Activated T-helper 2 cell treated with anti-CD3 and anti-CD28 coated beads, Interferon-gamma antibody, Interleukin-2, Interleukin-4, amounts not matched to agents 10 μg/mL and 5 μg/mL and 100 μg/mL, durations not matched to agents 14 hours and 24 hours and 36 hours (primary cell): ENCODE measurements around the gene FAM90A26. TPM values are rescaled to one million over a fixed set of nuclear protein-coding genes. Genes with fewer than 3 reads are reported as not detected.
"Not testable (repeated sequence)": the region's sequence is repeated elsewhere in the genome, so short reads cannot be mapped to it uniquely, and the experiment has no call there.

Experiments used
- DNase-seq: peaks from one replicate; pipeline ENCODE4 v3.0.0; 2021; ENCODE audit warnings: low spot score
- H3K27ac Mint-ChIP-seq: one replicate; pipeline ENCODE4 v1.8.0; 2021; ENCODE audit warnings: mixed read lengths
- H3K27me3 Mint-ChIP-seq: one replicate; pipeline ENCODE4 v1.8.0; 2021; ENCODE audit warnings: low read depth, mixed read lengths
- H3K36me3 Mint-ChIP-seq: one replicate; pipeline ENCODE4 v1.8.0; 2021; ENCODE audit warnings: low read depth, mixed read lengths
- H3K4me1 Mint-ChIP-seq: one replicate; pipeline ENCODE4 v1.8.0; 2021; ENCODE audit warnings: low read depth, mixed read lengths
- H3K4me3 Mint-ChIP-seq: one replicate; pipeline ENCODE4 v1.8.0; 2021; ENCODE audit warnings: low read depth, mild to moderate bottlenecking, moderate library complexity, mixed read lengths
- H3K9me3 Mint-ChIP-seq: one replicate; pipeline ENCODE4 v1.8.0; 2021; ENCODE audit warnings: mixed read lengths
- intact Hi-C: fragments of 100-400 bp; cut with micrococcal nuclease; formaldehyde crosslinking; loops from one replicate; pipeline ENCODE4 v1.15.1; 2023
- total RNA-seq: library from RNA; stranded (reverse); gene quantifications from 2 replicates; pipeline ENCODE4 v1.2.3, GENCODE V29; 2022

Gene FAM90A26, protein sequence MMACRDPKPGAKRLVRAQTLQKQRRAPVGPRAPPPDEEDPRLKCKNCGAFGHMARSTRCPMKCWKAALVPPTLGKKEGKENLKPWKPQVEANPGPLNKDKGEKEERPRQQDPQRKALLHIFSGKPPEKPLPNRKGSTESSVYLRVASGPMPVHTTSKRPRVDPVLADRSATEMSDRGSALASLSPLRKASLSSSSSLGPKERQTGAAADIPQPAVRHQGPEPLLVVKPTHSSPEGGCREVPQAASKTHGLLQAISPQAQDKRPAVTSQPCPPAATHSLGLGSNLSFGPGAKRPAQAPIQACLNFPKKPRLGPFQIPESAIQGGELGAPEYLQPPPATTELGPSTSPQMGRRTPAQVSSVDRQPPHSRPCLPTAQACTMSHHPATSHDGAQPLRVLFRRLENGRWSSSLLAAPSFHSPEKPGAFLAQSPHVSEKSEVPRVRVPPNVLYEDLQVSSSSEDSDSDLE
- total RNA-seq: not detected in 2 replicates

DNA sequence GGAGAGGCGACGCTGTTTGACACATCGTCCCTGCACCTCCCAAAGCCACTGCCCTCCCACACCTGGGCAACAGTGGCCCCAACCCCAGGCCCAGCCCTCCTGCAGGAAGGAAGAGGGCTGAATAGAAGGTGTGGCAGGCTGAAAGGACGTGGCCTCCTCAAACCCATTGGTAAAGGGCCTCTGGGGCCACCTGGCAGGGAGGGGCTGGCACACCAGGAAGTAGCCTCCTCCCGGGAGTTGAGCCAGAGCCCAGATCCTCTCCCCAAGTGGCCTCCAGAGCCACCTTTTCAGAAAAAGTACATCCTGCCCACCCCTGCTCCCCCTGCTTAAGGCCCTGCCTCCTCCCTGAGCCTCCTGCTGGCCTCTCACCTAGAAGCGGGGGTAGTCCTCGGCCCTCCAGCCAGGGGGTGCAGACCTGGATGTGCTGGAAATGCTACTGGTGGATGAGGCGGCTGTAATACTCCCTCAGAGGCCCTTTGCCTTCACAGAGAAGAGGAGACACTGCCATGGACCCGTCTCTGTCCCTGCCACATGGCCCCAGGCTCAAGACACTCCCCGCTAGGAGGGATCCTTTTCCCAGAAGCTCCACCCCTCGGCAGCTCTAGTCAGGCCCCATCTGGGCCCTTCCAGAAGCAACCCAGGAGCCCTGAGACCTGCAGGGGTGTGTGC lies at the start of gene FAM90A26:
Gene FAM90A26, plus strand, starts transcription at position 619 of the 669 bp plus-strand sequence. CDS start 2,764 bp downstream, outside the sequence.
- H3K4me3 Mint-ChIP-seq, H3K4me1 Mint-ChIP-seq, intact Hi-C loops, DNase-seq, H3K36me3 Mint-ChIP-seq, H3K27me3 Mint-ChIP-seq, H3K9me3 Mint-ChIP-seq, H3K27ac Mint-ChIP-seq: not testable (repeated sequence)

DNA sequence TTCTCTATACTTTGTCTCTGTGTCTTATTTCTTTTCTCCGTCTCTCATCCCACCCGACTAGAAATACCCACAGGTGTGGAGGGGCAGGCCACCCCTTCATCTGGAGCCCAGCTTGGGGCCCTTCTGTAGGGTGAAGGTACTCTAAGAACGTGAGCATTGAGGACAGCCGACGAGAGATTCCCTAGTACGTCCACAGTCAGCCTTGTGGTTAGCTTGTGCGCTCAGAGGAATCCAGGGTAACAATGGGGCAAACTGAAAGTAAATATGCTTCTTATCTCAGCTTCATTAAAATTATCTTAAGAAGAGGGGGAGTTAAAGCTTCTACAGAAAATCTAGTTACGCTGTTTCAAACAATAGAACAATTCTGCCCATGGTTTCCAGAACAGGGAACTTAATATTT lies 47.5 kb upstream of the FAM90A26 start:
- intact Hi-C loops: loop anchor here (2.0 kb wide), 1 partner anchor 122 kb away; no protein-coding TSS in a partner anchor
- H3K36me3 Mint-ChIP-seq, H3K4me3 Mint-ChIP-seq, H3K27ac Mint-ChIP-seq, H3K4me1 Mint-ChIP-seq, DNase-seq, H3K9me3 Mint-ChIP-seq: not testable (repeated sequence)
- peaks cover 12% of the 10 kb centered on the region for H3K27me3 Mint-ChIP-seq

DNA sequence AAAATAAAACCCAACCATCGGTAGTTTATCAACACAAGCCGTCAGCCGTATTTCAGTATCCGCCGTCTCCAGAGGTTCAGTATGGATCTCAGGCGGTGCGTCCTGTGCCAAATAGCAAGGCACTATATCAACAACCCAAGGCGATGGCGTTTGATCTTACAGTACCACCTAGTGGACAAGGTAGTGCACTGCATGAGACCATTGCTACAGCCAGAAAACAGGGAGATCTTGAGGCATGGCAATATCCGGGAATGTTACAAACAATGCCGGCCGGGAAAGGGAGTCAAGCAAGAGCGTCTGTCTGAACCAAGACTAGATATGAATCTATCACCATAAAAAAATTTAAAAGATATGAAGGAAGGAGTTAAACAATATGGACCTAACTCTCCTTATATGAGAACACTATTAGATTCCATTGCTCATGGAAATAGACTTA lies 46.6 kb upstream of the FAM90A26 start:
- H3K4me3 Mint-ChIP-seq, H3K9me3 Mint-ChIP-seq, H3K27ac Mint-ChIP-seq, H3K4me1 Mint-ChIP-seq, DNase-seq, H3K36me3 Mint-ChIP-seq: not testable (repeated sequence)
- H3K27me3 Mint-ChIP-seq: peaks cover 12% of the 10 kb centered on the region
- intact Hi-C loops: loop anchor here (2.0 kb wide), 1 partner anchor 123 kb away; no protein-coding TSS in a partner anchor

DNA sequence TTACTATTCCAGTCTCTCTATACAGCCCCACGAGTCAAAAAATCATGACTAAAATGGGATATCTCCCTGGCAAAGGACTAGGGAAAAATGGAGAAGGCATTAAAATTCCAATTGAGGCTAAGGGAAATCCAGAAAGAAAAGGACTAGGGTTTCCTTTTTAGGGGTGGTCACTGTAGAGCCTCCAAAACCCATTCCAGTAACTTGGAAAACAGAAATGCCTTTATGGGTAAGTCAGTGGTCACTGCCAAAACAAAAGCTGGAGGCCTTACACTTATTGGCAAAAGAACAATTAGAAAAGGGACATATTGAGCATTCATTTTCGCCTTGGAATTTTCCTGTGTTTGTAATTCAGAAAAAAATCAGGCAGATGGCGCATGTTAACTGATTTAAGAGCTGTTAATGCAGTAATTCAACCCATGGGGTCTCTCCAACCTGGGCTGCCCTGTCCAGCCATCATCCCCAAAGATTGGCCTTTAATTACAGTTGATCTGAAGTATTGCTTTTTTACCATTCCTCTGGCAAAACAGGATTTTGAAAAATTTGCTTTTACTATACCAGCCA lies 44.5 kb upstream of the FAM90A26 start:
- H3K27ac Mint-ChIP-seq, H3K4me1 Mint-ChIP-seq, H3K36me3 Mint-ChIP-seq, intact Hi-C loops, H3K4me3 Mint-ChIP-seq, H3K9me3 Mint-ChIP-seq, DNase-seq: not testable (repeated sequence)
- H3K27me3 Mint-ChIP-seq: peaks cover 12% of the 10 kb centered on the region

DNA sequence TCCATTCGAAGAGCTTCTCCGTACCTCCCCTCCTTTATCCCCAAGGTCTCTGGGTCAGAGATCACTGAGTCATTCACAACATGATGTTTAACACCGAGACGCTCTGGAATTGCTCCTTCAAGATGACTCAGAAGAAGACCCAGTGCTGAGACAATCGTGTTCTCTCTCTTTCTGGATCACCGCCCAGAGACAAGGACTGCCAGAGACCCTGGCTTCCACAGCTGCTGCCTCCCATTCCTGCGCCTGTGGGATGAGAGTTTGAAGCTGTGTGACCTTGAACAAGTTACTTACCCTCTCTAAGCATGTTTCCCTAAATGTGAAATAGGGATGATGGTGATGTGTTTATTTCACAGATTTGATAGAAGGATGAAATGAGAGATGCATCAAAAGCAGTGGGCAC lies 38.8 kb upstream of the FAM90A26 start:
- H3K4me1 Mint-ChIP-seq, H3K27me3 Mint-ChIP-seq, H3K36me3 Mint-ChIP-seq, intact Hi-C loops, H3K9me3 Mint-ChIP-seq, H3K27ac Mint-ChIP-seq, H3K4me3 Mint-ChIP-seq, DNase-seq: not testable (repeated sequence)

DNA sequence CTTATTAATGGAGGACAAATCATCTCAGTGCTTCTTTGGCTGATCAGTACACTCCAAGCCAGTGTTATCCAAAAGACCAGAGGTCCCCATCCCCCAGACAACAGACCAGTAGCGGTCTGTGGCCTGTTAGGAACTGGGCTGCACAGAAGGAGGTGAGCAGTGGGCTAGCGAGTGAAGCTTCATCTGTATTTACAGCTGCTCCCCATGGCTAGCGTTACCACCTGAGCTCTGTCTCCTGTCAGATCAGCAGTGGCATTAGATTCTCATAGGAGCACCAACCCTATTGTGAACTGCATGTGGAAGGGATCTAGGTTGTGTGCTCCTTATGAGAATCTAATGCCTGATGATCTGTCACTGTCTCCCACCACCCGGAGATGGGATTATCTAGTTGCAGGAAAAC lies 37.4 kb upstream of the FAM90A26 start:
- not testable (repeated sequence) for H3K27ac Mint-ChIP-seq, H3K36me3 Mint-ChIP-seq

DNA sequence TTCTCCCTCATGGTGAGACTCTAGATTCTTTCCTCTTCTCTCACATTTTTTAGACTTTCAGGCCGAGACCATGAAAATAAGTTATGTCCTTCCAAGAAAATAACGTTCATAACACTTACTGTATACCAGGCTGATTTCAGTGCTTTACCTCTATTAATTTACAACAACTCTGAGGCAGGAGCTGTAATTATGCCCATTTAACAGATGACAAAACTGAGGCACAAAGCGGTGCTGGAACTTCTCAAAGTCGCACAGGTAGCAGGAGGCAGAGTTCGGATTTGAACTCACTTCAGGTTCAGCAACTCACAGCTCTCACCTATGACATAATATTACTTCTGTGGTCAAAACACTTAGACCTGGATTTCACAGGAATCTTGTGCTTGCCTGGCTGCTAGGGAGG lies 36.2 kb upstream of the FAM90A26 start:
- H3K9me3 Mint-ChIP-seq, H3K4me3 Mint-ChIP-seq, H3K36me3 Mint-ChIP-seq, H3K27me3 Mint-ChIP-seq, DNase-seq, H3K4me1 Mint-ChIP-seq, intact Hi-C loops, H3K27ac Mint-ChIP-seq: not testable (repeated sequence)

More for the DNA sequence above, 37.4 kb upstream of the FAM90A26 start:
- DNase-seq, H3K9me3 Mint-ChIP-seq, H3K4me1 Mint-ChIP-seq, H3K4me3 Mint-ChIP-seq, intact Hi-C loops, H3K27me3 Mint-ChIP-seq: not testable (repeated sequence)

DNA sequence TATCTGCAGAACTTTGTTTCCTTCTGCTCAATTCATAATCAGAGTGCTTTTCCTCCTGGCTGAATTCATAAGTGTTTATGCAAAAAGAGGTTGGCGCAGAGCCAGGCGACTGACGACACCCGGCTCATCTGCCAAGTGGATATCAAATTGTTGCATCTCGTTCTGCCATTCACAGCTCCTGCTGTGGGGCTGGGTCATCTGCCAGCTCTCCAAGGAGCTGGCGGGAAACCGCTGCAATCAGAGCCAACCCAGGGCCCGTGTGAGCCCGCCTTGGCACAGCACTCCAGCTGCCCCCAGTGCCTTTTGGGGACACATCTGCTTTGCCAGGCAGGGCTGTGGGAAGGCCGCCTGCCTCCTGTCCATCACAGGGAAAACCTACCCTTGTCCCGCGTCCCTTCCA lies 35.7 kb upstream of the FAM90A26 start:
- H3K36me3 Mint-ChIP-seq, H3K27me3 Mint-ChIP-seq, intact Hi-C loops, H3K4me3 Mint-ChIP-seq, H3K4me1 Mint-ChIP-seq, H3K27ac Mint-ChIP-seq, H3K9me3 Mint-ChIP-seq, DNase-seq: not testable (repeated sequence)

DNA sequence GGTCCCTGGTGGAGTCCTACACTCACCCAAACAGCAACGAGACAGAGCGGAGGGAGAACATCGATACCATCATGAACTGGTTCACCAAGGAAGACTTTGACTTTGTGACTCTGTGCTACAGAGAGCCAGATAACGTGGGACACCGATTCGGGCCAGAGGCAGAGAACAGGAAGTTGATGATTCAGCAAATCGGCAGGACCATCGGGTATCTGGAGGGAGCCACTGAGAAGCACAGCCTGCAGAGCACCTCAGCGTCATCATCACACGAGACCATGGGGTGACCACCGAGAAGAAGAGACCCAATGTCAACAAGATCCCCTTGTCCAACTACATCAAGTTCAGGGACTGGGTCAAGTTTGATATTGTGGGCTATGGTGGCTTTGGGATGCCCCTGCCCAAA lies 29.2 kb upstream of the FAM90A26 start:
- H3K4me1 Mint-ChIP-seq, H3K27me3 Mint-ChIP-seq, H3K36me3 Mint-ChIP-seq, DNase-seq, H3K9me3 Mint-ChIP-seq, H3K4me3 Mint-ChIP-seq, H3K27ac Mint-ChIP-seq, intact Hi-C loops: not testable (repeated sequence)

DNA sequence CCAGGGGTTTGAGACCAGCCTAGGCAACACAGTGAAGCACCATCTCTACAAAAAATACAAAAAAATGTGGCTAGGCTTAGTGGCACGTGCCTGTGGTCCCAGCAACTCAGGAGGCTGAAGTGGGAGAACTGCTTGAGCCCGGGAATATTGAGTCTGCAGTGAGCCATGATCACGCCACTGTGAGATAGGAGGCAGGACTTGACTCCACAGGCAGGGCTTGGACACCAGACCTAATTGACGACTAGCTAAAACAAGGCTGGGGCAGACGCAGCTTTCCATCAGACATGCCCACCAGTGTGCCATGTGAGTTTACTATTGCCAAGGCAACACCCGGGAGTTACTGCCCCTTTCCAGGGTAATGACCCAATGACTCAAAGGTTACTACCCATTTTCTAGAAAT lies 27.4 kb upstream of the FAM90A26 start:
- intact Hi-C loops, H3K9me3 Mint-ChIP-seq, H3K27ac Mint-ChIP-seq, H3K27me3 Mint-ChIP-seq, H3K4me1 Mint-ChIP-seq, H3K4me3 Mint-ChIP-seq, H3K36me3 Mint-ChIP-seq, DNase-seq: not testable (repeated sequence)

DNA sequence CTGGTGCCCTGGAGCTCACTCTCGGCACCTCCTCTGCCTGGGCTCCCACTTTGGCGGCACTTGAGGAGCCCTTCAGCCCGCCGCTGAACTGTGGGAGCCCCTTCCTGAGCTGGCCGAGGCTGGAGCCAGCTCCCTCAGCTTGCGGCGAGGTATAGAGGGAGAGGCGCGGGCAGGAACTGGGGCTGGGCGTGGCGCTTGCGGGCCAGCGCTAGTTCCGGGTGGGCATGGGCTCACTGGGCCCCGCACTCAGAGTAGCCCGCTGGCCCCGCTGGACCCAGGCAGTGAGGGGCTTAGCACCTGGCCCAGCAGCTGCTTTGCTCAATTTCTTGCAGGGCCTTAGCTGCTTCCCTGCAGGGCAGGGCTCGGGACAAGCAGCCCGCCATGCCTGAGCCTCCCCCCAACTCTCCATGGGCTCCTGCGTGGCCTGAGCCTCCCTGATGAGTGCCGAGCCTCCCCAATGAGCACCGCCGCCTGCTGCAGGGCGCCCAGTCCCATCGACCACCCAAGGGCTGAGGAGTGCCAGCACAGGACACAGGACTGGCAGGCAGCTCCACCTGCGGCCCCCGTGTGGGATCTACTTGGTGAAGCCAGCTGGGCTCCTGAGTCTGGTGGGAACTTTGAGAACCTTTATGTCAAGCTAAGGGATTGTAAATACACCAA lies 26.7 kb upstream of the FAM90A26 start:
- H3K36me3 Mint-ChIP-seq: no peaks in the 10 kb centered on the region
- H3K27me3 Mint-ChIP-seq: no peaks in the 10 kb centered on the region
- intact Hi-C loops: no loop called here
- no peak overlapping the region for H3K4me3 Mint-ChIP-seq
- H3K4me1 Mint-ChIP-seq: no peaks in the 10 kb centered on the region
- no peak overlapping the region for H3K27ac Mint-ChIP-seq
- no peaks in the 10 kb centered on the region for H3K9me3 Mint-ChIP-seq
- DNase-seq: no peak

DNA sequence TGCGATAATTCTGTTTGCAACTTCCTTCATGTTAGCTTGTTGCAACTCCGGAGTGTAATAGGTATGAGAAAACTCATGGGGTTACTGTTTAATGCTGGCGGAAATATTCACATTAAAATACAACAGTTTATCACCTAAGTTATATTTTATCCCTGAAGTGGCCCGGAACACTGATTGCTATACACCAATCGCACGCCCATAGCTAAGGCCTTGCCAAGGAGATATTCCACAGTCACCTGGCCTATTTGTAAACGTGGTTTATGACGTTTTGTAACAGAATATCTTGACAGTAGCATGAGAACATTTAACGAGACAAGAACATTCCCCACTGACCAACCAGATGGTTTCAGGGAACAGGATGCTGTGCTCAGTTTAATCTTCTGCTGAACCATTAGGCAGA lies 23.2 kb upstream of the FAM90A26 start:
- intact Hi-C loops: no loop called here
- H3K9me3 Mint-ChIP-seq: no peaks in the 10 kb centered on the region

More for the DNA sequence above, 23.2 kb upstream of the FAM90A26 start:
- Mint-ChIP-seq H3K4me1 (peaks cover 3% of the 10 kb centered on the region), H3K27ac (no peak overlapping the region), H3K36me3 (no peaks in the 10 kb centered on the region), H3K27me3 (no peaks in the 10 kb centered on the region), H3K4me3 (no peak overlapping the region)
- DNase-seq: no peak
